ENCODE measurements around the gene EPN2. TPM values are rescaled to one million over a fixed set of nuclear protein-coding genes. Genes with fewer than 3 reads are reported as not detected.
"Not testable (repeated sequence)": the region's sequence is repeated elsewhere in the genome, so short reads cannot be mapped to it uniquely, and the experiment has no call there.

Gene EPN2
- total RNA-seq, 1 experiment from 2014 or later: 35.6 TPM

DNA sequence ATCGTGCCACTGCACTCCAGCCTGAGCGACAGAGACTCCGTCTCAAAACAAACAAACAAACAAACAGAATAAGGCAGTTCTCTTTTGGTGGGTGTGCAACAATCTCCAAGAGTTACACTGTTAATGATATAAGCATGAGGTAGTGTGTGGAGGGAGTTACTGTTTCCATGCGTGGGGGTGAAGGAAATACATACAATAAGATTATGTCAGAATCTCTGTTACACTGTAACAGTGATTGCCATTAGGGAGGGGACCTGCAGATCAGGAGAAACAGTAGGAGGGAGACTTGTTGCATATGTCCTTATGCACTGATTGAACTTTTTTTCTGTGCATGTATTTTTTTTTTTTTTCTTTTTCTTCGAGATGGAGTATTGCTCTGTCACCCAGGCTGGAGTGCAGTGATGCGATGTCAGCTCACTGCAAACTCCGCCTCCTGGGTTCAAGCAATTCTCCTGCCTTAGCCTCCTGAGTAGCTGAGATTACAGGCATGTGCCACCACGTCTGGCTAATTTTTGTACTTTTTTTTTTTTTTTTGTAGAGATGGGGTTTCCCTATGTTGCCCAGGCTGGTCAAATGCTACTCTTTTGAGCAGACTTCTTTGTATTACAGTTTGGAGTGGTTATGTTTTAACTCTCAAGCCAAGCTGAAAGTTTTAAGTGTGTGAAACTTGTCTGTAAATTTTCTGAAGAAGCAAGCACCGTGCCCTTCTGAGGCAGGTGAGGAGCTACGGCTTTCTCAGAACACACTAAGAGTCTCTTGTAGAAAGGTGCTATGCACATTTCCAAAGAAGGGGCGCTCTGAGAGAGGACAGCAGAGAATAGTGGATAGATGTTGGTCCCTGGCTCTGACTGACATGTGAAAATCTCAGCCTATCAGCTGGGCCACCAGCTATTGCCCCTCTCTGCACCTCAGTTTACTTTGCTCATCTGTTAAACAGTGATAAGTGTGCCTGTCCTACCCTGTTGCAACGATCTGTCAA lies 10.3 kb upstream of the EPN2 start:
- BruUV-seq (replicated peaks); H3K27me3 Mint-ChIP-seq (ENCODE audit: insufficient read depth, unreplicated experiment); DNase-seq; intact Hi-C loops (cut with micrococcal nuclease; ENCODE audit: unreplicated experiment); H3K36me3 Mint-ChIP-seq (ENCODE audit: insufficient read depth, unreplicated experiment); H3K4me3 Mint-ChIP-seq (ENCODE audit: unreplicated experiment); H3K27me3 ChIP-seq (replicated peaks; ENCODE audit: control insufficient read depth, insufficient read depth, low read length); CTCF ChIA-PET; H3K4me1 ChIP-seq; H3K4me3 ChIP-seq (ENCODE audit: low read depth, low read length); H3K4me1 Mint-ChIP-seq (ENCODE audit: low read depth, unreplicated experiment); POLR2A ChIA-PET; H3K9me3 Mint-ChIP-seq (ENCODE audit: unreplicated experiment); H3K36me3 ChIP-seq (ENCODE audit: control insufficient read depth, insufficient read depth, low read length); H3K27ac Mint-ChIP-seq (ENCODE audit: unreplicated experiment); H3K9me3 ChIP-seq: not testable (repeated sequence)

DNA sequence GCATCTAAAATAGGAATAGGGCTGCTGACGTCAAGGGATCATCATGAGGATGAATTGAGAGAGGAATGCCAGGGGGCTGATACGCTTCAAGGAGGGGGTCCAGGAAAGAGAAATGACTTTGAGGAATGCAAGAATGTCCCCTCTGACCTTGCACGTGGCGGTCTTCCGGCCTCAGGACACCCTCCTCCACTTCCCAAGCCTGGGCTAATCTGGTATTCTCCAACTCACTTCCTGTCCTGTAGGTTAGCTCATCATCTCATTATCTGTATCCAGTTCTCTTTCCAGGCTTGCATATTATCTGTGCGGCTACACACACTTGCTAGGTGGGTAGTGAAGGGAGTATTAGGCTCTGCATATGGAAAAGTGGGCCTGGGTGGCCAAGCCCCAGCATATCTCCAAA lies 2.5 kb upstream of the EPN2 start:
- peaks cover 10% of the 10 kb centered on the region for H3K36me3 Mint-ChIP-seq (ENCODE audit: insufficient read depth, unreplicated experiment)
- H3K27me3 Mint-ChIP-seq (ENCODE audit: insufficient read depth, unreplicated experiment); H3K9me3 Mint-ChIP-seq (ENCODE audit: unreplicated experiment); H3K4me3 ChIP-seq (ENCODE audit: low read depth, low read length); intact Hi-C loops (cut with micrococcal nuclease; ENCODE audit: unreplicated experiment); H3K9me3 ChIP-seq; H3K36me3 ChIP-seq (ENCODE audit: control insufficient read depth, insufficient read depth, low read length); DNase-seq; POLR2A ChIA-PET; H3K27me3 ChIP-seq (replicated peaks; ENCODE audit: control insufficient read depth, insufficient read depth, low read length); H3K27ac Mint-ChIP-seq (ENCODE audit: unreplicated experiment); CTCF ChIA-PET; H3K4me1 Mint-ChIP-seq (ENCODE audit: low read depth, unreplicated experiment); H3K4me3 Mint-ChIP-seq (ENCODE audit: unreplicated experiment); H3K4me1 ChIP-seq; BruUV-seq (replicated peaks): not testable (repeated sequence)

DNA sequence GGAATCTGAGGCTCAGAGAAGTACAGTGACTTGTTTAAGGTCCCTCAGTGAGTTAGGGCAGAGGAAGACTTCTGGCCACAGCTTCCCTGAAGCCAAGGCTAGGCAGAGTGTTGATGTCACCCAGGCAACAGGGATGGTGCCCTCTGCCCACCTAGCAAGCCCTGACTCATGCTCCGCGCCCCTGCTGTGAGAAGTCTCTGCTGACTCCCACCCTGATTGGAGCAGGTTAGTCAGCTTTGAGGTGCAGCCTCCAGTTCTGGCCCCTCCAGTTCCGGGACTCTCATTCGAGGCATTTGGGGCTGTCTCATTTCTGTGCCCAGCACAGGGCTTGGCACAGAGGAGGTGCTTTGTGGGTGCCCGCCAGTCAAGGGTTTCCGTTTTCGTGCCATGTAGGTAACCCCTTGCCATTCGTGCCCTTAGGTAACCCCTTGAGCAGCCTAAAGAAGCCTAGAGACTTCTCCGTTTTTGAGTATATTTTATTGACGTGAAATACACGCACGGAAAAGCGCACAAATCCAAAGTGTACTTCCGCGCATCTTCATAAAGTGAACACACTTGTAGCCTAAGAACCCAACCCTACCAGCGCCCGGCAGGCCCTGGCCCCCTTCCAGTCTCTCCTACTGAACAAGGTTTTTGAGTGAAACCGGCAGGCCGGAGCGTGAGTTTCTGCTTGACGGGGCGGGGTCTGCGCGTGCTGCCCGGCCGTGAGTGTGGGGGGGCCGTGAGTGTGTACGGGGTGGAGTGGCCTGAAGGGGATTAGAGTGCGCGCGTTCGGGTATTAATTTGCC lies 621 bp upstream of the EPN2 start:
- DNase-seq; H3K4me1 Mint-ChIP-seq (ENCODE audit: low read depth, unreplicated experiment); H3K27ac Mint-ChIP-seq (ENCODE audit: unreplicated experiment); POLR2A ChIA-PET; H3K4me3 Mint-ChIP-seq (ENCODE audit: unreplicated experiment); H3K27me3 Mint-ChIP-seq (ENCODE audit: insufficient read depth, unreplicated experiment); H3K4me1 ChIP-seq; CTCF ChIA-PET; H3K27me3 ChIP-seq (replicated peaks; ENCODE audit: control insufficient read depth, insufficient read depth, low read length); H3K4me3 ChIP-seq (ENCODE audit: low read depth, low read length); H3K9me3 Mint-ChIP-seq (ENCODE audit: unreplicated experiment); intact Hi-C loops (cut with micrococcal nuclease; ENCODE audit: unreplicated experiment); H3K36me3 ChIP-seq (ENCODE audit: control insufficient read depth, insufficient read depth, low read length); BruUV-seq (replicated peaks); H3K9me3 ChIP-seq: not testable (repeated sequence)
- peaks cover 10% of the 10 kb centered on the region for H3K36me3 Mint-ChIP-seq (ENCODE audit: insufficient read depth, unreplicated experiment)

DNA sequence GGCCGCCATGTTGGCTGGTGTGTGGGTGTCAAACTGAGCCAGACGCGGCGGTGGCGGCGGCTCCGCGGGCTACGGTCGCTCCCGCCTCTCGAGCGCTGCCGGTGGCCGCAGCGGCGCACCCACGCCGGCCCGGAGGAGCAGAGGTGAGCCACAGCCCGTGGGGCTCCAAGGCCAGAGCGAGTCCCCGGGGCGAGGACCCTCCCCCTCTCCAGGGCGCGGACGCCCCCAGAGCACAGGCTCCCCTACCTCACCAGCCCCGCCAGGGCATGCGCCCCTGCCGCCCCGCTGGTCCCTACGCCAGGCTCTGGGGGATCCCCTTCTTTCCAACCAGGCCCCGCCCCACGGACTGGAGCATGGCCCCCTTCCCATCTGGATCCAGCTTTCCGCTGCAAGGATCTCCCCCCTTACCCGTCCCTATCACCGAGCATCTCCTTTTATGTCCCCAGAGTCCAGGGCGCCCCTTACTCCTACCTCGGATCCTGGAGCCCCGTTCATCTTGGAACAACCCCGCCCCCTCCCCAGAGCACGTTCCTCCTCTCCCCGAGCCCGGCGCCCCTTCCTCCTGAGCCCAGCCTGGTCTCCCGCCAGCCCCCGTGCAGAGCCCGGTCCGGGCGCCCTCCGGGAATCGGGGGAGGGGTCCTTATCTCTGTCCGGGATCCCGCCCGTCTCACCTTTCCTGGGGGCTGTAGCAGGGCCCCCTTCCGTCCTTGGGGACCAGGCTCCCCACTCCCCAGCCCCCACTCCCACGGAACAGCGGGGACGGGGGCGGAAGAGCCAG lies 412 bp downstream of the EPN2 start:
- H3K27me3 Mint-ChIP-seq (ENCODE audit: insufficient read depth, unreplicated experiment): no peaks in the 10 kb centered on the region
- TF ChIP-seq, protein P1, sequence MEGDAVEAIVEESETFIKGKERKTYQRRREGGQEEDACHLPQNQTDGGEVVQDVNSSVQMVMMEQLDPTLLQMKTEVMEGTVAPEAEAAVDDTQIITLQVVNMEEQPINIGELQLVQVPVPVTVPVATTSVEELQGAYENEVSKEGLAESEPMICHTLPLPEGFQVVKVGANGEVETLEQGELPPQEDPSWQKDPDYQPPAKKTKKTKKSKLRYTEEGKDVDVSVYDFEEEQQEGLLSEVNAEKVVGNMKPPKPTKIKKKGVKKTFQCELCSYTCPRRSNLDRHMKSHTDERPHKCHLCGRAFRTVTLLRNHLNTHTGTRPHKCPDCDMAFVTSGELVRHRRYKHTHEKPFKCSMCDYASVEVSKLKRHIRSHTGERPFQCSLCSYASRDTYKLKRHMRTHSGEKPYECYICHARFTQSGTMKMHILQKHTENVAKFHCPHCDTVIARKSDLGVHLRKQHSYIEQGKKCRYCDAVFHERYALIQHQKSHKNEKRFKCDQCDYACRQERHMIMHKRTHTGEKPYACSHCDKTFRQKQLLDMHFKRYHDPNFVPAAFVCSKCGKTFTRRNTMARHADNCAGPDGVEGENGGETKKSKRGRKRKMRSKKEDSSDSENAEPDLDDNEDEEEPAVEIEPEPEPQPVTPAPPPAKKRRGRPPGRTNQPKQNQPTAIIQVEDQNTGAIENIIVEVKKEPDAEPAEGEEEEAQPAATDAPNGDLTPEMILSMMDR (IDR thresholded peaks at IDR 0.05; ENCODE audit: insufficient read depth in 1 of 2, low read depth in 1 of 2, low read length in 1 of 2, severe bottlenecking in 1 of 2, unreplicated experiment in 1 of 2): peak in 1 of 2 experiments; percentile 15
- Histone ChIP-seq H3K36me3 (ENCODE audit: control insufficient read depth, insufficient read depth, low read length) (no peaks in the 10 kb centered on the region), H3K4me3 (ENCODE audit: low read depth, low read length) (peak overlapping the region; percentile 91), H3K9me3 (no peaks in the 10 kb centered on the region), H3K27me3 (replicated peaks; ENCODE audit: control insufficient read depth, insufficient read depth, low read length) (no peaks in the 10 kb centered on the region), H3K4me1 (peaks cover 12% of the 10 kb centered on the region)
- no peaks in the 10 kb centered on the region for H3K9me3 Mint-ChIP-seq (ENCODE audit: unreplicated experiment)
- peaks cover 10% of the 10 kb centered on the region for H3K36me3 Mint-ChIP-seq (ENCODE audit: insufficient read depth, unreplicated experiment)
- peak overlapping the region; percentile 91 for H3K27ac Mint-ChIP-seq (ENCODE audit: unreplicated experiment)
- DNase-seq: peak; percentile 43 to 47
- H3K4me1 Mint-ChIP-seq (ENCODE audit: low read depth, unreplicated experiment): peaks cover 11% of the 10 kb centered on the region
- BruUV-seq (replicated peaks): no TSS peak
- CTCF ChIA-PET: no interaction called here
- POLR2A ChIA-PET: no interaction called here
- intact Hi-C loops (cut with micrococcal nuclease; ENCODE audit: unreplicated experiment): no loop called here
- peak overlapping the region; percentile 92 for H3K4me3 Mint-ChIP-seq (ENCODE audit: unreplicated experiment)
